C4-2B (cell line): ENCODE measurements around the gene SPIRE2.

Experiments
- H3K27ac ChIP-seq: fragments of 450-650 bp; 2 replicates; pipeline ENCODE4 v1.5.1; 2017
- CTCF ChIP-seq: fragments of 450-650 bp; conservative IDR thresholded peaks from 2 replicates; pipeline ENCODE4 v1.5.1; 2017; ENCODE audit warnings: mild to moderate bottlenecking
- ZFX ChIP-seq: fragments of 450-650 bp; IDR thresholded peaks from 2 replicates; pipeline ENCODE4 v1.6.1; 2017

Gene SPIRE2

GRCh38 chr16:89847940-89848297, 19.6 kb downstream of the SPIRE2 start:
- no peak overlapping the region for H3K27ac ChIP-seq
- no peak for TF ChIP-seq CTCF

- no peak for TF ChIP-seq CTCF
- no peak for TF ChIP-seq ZFX
- no peak overlapping the region for H3K27ac ChIP-seq
Observed at GRCh38 chr16:89848974-89849373, 20.7 kb downstream of the SPIRE2 start.

- TF ChIP-seq ZFX (no peak), CTCF (no peak)
- peak overlapping the region; percentile 13; the same call in 1 of the 2 replicates for H3K27ac ChIP-seq
Observed at GRCh38 chr16:89853306-89853993, 25.2 kb downstream of the SPIRE2 start.

GRCh38 chr16:89855301-89855945, 27.1 kb downstream of the SPIRE2 start:
- no peak for TF ChIP-seq ZFX
- TF ChIP-seq CTCF: no peak
- no peak overlapping the region for H3K27ac ChIP-seq

GRCh38 chr16:89855986-89856385, 27.7 kb downstream of the SPIRE2 start:
- no peak overlapping the region for H3K27ac ChIP-seq
- TF ChIP-seq ZFX (no peak), CTCF (no peak)

GRCh38 chr16:89858973-89859614, 30.8 kb downstream of the SPIRE2 start:
- H3K27ac ChIP-seq: no peak overlapping the region
- TF ChIP-seq CTCF: no peak
- TF ChIP-seq ZFX: no peak

GRCh38 chr16:89859615-89860007, 31.3 kb downstream of the SPIRE2 start:
- no peak for TF ChIP-seq CTCF
- TF ChIP-seq ZFX: no peak
- H3K27ac ChIP-seq: no peak overlapping the region
